Epidermal melanocyte (primary cell): ENCODE results near the gene SPOPL.

ENCODE experiments used
- DNase-seq: peaks from one replicate; pipeline ENCODE4 v3.0.0; 2011; ENCODE audit warnings: low spot score; ENCODE audit not compliant: insufficient read length

Gene SPOPL

GRCh38 chr2:138494265-138494966 lies 7.2 kb upstream of the SPOPL start:
- no peak for DNase-seq

GRCh38 chr2:138495384-138495783 lies 6.2 kb upstream of the SPOPL start:
- no peak for DNase-seq

DNA sequence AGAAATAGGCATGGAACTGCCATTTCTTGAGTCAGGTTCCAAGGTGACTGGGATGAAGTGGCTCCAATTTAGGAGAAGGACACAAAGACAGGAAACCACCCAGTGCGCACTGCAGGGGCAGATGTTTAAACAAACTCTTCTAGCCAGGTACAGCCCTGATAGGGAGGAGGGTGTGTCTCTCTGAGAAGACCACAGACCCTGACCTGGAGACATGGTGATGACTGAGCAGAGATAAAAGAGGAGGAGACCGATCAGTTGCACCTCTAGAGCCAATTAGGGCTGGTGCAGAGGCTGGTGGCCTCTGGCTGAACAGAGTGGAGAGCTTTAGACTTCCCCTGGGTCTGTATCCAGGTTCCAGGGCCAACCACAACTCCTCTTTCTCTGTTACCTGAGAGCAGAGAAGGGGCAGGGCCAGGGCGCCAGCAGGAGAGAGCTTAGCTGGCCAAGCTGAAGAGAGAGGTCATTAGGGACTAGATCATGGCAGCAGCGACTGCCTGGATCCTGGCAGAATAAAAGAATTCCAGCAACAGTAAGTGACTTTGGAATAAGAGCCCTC lies 5.4 kb upstream of the SPOPL start:
- DNase-seq = no peak

- no peak for DNase-seq
Observed at GRCh38 chr2:138497294-138497693, 4.3 kb upstream of the SPOPL start.

- no peak for DNase-seq
Observed at GRCh38 chr2:138499684-138500083, 1.9 kb upstream of the SPOPL start.

GRCh38 chr2:138500592-138501424 lies 762 bp upstream of the SPOPL start:
- no peak for DNase-seq

DNA sequence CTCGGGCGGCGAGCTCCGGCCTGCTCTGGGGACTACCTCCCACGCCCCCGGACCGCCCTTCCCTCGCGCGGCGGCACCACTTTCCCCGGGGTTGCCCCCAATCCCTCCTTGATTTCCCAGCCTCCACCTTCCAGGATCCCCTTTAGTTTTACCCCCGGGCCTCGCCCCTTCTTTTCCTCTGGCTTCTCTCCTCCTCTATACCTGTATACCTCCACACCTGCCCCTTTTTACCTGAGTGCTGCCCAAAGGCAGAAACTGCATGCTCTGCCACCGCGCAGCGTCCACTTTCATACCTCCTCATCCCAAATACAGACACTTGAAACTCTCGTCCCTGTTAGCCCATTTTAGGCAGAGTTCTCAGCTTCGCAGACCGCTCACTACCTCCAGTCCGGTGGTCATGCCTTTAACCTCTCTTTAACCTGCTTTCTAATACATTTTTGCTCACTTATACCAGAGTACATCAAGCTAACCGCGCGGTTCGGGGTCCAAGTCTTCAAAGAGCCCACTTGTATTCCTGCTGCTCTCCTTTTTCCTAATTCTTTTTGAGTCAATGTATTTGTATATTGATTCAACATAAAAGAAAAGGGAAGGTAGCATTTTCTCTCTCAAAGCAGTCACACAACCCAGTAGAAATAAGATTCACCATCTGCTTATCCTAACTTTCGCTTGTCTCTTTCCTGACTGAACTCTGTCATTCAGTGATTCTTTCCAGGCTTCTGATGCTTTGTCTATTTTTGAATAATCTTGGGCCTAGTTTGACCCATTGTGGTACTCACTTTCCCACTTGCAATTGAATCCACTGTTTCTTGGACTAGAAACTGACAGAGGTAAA lies 901 bp downstream of the SPOPL start:
- DNase-seq = no peak

DNA sequence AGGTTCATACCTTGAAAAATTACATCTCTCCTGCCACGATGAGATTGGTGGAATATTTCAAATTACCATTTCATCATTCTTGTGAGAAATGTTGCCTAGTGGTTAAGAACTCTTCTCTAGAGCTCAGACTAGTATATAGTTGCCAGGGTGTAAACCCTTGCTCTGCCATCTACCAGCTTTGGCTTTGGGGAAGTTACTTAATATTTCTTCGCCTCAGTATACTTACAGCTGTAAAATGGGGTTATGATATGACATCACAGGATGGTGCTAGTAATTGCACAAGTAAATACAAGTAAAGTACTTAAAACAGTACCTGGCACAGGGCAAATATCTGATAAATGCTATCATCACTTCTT lies 1.5 kb downstream of the SPOPL start:
- DNase-seq = no peak

DNA sequence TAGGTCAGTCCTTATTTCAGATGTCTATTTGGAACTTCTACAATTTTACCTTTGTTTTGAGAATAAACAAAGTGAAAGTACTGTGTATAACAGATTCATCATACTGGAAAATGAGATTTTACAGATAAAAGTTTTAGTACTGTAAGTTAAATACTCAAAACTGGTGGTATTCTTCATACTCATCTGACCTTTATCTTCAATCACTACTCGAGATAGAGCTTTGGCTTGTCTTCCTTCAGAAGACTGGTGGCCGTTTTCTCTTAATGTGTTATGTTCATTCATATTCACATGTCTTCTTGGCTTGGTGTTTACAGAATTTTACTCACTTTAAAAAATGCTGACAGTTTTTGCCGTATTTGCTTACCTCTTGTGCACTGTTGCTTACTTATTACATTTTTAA lies 2.1 kb downstream of the SPOPL start:
- DNase-seq = no peak

- DNase-seq = no peak
Observed at GRCh38 chr2:138504092-138504491, 2.5 kb downstream of the SPOPL start.

GRCh38 chr2:138504546-138505235 lies 3.1 kb downstream of the SPOPL start:
- DNase-seq = no peak

DNA sequence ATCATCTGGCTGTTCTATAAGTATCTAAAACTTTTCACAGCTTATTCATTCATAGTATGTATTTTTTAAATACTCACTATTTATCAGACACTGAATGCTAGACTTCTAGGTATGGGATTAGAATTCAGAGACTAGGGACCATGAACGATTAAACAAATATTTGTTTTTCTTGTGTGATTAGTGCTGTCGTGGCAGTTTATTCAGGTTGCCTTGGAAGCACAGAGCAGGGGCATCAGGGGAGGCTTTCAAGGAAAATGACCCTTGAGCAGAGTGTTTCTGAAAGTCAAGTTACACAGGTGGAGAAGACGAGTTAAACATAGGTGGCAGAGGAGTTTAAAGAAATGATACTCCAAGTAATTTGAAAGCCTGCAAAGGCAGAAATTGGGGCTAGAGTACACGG lies 5.7 kb downstream of the SPOPL start:
- no peak for DNase-seq

DNA sequence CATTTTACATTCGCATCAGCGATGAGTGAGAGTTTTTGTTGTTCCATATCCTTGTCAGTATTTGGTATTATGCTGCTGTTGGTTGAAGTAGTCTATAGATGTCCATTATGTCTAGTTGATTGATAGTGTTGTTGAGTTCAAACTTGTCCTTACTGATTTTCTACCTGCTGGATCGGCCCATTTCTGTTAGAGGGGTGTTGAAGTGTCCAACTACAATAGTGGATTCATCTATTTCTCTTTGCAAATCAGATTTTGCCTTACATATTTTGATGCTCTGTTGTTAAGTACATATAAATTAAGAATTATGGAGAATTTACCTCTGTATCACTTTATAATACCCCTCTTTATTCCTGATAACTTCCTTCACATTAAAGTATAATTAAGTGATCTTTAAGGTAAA lies 8.7 kb downstream of the SPOPL start:
- DNase-seq = no peak

DNA sequence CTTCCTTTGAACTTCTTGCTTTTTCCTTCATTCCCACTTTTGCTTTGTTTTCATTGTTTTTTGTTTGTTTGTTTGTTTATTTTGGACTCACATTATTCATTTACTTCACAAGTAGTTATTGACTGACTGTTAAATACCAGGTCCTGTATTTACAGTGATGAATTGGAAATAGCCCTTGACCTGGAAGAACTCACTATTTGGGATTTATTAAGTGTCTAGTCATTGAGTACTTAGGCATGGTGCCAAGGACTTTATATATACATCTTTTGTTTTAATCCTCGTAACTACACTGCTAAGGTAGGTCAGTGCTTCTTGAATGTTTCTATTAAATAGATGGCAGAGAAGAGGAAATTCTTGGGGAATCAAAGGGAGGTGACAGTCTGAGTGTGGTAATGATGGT lies 11.1 kb downstream of the SPOPL start:
- no peak for DNase-seq

DNA sequence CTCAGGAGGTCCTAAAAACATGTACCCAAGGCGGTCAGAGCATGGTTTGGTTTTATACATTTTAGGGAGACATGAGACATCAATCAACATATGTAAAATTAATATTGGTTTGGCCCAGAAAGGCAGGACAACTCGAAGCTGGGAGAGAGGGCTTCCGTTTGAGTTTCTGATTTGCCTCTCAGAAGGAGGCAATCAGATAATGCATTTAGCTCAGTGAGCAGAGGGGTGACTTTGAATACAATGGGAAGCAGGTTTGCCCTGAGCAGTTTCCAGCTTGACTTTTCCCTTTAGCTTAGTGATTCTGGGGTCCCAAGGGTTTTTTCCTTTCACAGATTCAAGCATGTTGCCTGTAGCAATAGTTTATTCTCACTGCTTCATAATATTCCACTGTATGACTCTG lies 12.6 kb downstream of the SPOPL start:
- no peak for DNase-seq

- DNase-seq = no peak
Observed at GRCh38 chr2:138515092-138515491, 13.5 kb downstream of the SPOPL start.

GRCh38 chr2:138516030-138516704 lies 14.6 kb downstream of the SPOPL start:
- no peak for DNase-seq

- DNase-seq = no peak
Observed at GRCh38 chr2:138518860-138519259, 17.3 kb downstream of the SPOPL start.

GRCh38 chr2:138521821-138522220 lies 20.3 kb downstream of the SPOPL start:
- DNase-seq = no peak

- no peak for DNase-seq
Observed at GRCh38 chr2:138522556-138522955, 21.0 kb downstream of the SPOPL start.
